ENCODE results near the gene ARMH1. TPM values are rescaled to one million over a fixed set of nuclear protein-coding genes. Genes with fewer than 3 reads are reported as not detected.

The ARMH1 gene
- total RNA-seq, 3 donors from 2014 or later, result 1.7 to 4.1 (median 2.3) TPM

DNA sequence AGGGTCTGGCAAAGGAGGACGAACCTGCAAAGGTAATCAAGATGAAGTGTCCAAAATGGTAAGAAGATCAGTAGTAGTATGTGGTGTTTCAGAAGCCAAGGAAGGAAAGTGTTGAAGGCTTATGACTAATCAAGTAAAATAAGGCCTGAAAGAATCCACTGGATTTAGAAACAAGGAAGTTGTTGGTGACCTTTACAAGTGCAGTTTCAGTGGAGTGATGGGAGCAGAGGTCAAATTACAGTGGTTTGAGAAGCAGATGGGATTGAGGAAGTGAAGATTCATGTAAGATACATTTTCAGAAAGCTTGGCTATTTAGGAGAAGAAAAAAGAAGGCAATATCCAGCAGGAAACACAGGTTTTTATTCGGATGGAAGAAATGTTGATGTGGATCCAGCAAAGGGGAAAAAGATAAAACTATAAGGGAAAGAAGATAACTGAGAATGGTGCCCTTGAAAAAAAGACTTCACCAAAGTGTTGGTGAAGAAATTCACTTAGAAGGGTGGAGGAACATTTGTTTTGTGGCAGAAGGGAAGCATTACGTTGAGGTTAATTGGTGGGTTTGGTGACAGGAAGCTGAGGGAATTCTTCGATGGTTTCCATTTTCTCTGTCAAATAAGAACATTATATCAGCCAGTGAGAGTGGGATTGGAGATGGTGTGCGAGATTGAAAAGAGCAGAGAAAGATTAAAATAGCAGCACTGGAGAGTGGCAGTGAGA, 2.1 kb downstream of the ARMH1 start:
- intact Hi-C loops (cut with DNase I, micrococcal nuclease), result no loop called here
- Histone ChIP-seq H3K4me1 (ENCODE audit: low read depth) (peaks cover 26% of the 10 kb centered on the region), H3K4me3 (no peak overlapping the region), H3K36me3 (ENCODE audit: low read depth) (peaks cover 5% of the 10 kb centered on the region), H3K9me3 (no peaks in the 10 kb centered on the region)
- TF ChIP-seq, protein P1, sequence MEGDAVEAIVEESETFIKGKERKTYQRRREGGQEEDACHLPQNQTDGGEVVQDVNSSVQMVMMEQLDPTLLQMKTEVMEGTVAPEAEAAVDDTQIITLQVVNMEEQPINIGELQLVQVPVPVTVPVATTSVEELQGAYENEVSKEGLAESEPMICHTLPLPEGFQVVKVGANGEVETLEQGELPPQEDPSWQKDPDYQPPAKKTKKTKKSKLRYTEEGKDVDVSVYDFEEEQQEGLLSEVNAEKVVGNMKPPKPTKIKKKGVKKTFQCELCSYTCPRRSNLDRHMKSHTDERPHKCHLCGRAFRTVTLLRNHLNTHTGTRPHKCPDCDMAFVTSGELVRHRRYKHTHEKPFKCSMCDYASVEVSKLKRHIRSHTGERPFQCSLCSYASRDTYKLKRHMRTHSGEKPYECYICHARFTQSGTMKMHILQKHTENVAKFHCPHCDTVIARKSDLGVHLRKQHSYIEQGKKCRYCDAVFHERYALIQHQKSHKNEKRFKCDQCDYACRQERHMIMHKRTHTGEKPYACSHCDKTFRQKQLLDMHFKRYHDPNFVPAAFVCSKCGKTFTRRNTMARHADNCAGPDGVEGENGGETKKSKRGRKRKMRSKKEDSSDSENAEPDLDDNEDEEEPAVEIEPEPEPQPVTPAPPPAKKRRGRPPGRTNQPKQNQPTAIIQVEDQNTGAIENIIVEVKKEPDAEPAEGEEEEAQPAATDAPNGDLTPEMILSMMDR (IDR thresholded peaks at IDR 0.05), result no peak
- DNase-seq (peak in 1 of 3 donors; percentile 48), ATAC-seq (peak; percentile 13)

DNA sequence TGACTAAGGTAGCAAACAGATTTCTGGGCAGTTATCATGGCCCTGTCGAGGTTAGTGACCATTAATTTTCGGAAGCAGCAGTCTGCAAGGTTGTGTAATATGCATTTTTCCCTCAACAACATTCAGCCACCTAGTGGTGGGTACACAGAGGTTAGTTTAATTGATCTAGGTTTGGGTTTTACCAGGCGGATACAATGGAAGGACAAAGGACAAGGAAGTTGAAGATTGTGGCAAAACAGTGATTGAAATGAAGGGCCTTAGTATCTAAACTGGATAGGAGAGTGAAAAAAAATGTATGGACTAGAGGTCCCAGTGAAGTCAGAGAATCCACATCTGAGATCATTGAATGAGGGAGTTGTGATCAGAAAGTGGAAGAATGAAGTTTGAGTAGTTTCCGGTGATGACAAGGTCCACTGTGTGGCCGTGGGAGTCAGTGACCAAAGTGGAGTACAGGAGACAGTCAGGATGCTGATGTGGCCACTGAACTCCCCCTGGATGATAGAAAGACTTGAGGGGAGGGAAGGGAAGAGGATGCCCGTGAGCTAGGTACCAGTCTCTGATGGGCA, 2.8 kb downstream of the ARMH1 start:
- peaks cover 5% of the 10 kb centered on the region for H3K36me3 ChIP-seq (ENCODE audit: low read depth)
- no peaks in the 10 kb centered on the region for H3K9me3 ChIP-seq
- DNase-seq (no peak), ATAC-seq (no peak)
- TF ChIP-seq, protein P1 (IDR thresholded peaks at IDR 0.05), result no peak
- peaks cover 26% of the 10 kb centered on the region for H3K4me1 ChIP-seq (ENCODE audit: low read depth)
- intact Hi-C loops (cut with DNase I, micrococcal nuclease), result no loop called here
- H3K4me3 ChIP-seq, result no peak overlapping the region

DNA sequence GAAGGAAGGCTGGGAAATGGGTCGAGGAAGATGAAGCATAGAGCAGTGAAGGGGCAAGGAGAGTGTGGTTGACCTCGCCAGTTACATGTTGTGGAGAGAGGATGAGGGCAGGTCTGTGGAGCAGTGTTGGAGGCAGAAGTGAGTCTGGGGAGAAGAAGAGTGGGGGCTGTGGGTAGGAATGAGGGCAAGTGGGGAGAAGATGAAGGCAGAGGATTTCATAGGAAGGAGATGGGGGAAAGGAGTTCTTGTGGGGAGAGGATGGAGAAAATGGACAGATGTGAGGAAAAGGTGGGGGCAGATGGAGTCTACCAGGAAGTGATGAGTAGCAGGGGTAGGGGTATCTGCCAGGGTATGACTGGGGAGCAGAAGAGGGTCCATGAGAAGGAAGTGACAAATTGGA, 3.6 kb downstream of the ARMH1 start:
- TF ChIP-seq, protein P1 (IDR thresholded peaks at IDR 0.05), result no peak
- H3K4me3 ChIP-seq, result no peak overlapping the region
- ATAC-seq, result no peak

DNA sequence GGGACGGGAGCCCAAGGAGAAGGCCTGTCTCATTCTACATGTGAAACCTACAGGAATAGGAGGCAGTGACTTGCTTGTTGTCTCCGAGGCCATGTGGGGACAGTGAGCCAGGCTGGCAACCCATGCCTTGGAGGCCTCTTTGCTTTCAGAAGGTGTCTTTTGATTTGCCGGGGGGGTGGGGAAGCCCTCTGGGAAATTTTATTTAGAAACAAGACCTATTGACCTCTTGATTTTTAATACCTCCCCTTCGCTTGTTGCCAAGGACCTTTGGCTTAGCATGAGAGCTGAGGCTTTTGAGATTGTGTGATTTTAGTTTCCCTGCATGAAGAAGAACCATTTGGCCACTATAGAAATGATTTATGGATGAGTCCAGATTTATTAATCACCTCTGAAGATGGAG, 4.1 kb downstream of the ARMH1 start:
- Histone ChIP-seq H3K4me1 (ENCODE audit: low read depth) (peaks cover 18% of the 10 kb centered on the region), H3K9me3 (no peaks in the 10 kb centered on the region), H3K4me3 (no peak overlapping the region), H3K36me3 (ENCODE audit: low read depth) (peaks cover 5% of the 10 kb centered on the region)
- intact Hi-C loops (cut with DNase I, micrococcal nuclease), result no loop called here
- DNase-seq, result no peak
- TF ChIP-seq, protein P1 (IDR thresholded peaks at IDR 0.05), result no peak
- no peak for ATAC-seq

More for the DNA sequence above, 3.6 kb downstream of the ARMH1 start:
- DNase-seq, result no peak
- intact Hi-C loops (cut with DNase I, micrococcal nuclease), result no loop called here
- no peaks in the 10 kb centered on the region for H3K9me3 ChIP-seq
- peaks cover 5% of the 10 kb centered on the region for H3K36me3 ChIP-seq (ENCODE audit: low read depth)
- H3K4me1 ChIP-seq (ENCODE audit: low read depth), result peaks cover 21% of the 10 kb centered on the region

DNA sequence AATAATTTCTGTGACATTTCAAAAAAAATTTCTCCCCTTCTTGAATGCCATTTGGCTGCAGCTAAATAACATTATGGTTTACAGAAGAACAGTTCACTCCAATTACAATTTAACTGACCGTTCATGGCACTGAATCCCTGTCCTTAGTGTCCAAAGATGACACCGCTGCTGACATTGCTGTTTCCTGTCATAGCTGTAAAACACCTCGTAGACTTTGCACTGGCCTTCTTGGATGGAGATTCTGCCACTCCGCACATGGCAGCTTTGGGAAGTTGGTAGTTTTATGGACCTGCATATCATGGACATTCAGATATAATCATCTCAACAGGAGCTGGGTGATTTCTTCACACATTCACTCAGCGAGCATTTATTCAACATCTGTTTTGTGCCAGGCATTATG, 5.0 kb downstream of the ARMH1 start:
- intact Hi-C loops (cut with DNase I, micrococcal nuclease), result no loop called here
- H3K4me1 ChIP-seq (ENCODE audit: low read depth), result peaks cover 18% of the 10 kb centered on the region
- TF ChIP-seq, protein P1 (IDR thresholded peaks at IDR 0.05), result no peak
- no peaks in the 10 kb centered on the region for H3K9me3 ChIP-seq
- no peak overlapping the region for H3K4me3 ChIP-seq
- DNase-seq (no peak), ATAC-seq (no peak)
- H3K36me3 ChIP-seq (ENCODE audit: low read depth), result peaks cover 2% of the 10 kb centered on the region

All from mucosa of descending colon (tissue), 3 donors.